Endothelial cell (in vitro differentiated cells): ENCODE measurements around the gene ADAM12. TPM values are rescaled to one million over a fixed set of nuclear protein-coding genes. Genes with fewer than 3 reads are reported as not detected.

Experiments used
- DNase-seq: peaks from one replicate; pipeline ENCODE4 v3.0.0; 2021; ENCODE audit warnings: low spot score
- H3K27ac Mint-ChIP-seq: one replicate; pipeline ENCODE4 v1.8.0; 2021; ENCODE audit warnings: mixed read lengths, inconsistent platforms; ENCODE audit not compliant: unreplicated experiment
- H3K27me3 Mint-ChIP-seq: one replicate; pipeline ENCODE4 v1.8.0; 2021; ENCODE audit warnings: mild to moderate bottlenecking, moderate library complexity, mixed read lengths, inconsistent platforms; ENCODE audit not compliant: unreplicated experiment
- H3K36me3 Mint-ChIP-seq: one replicate; pipeline ENCODE4 v1.8.0; 2021; ENCODE audit warnings: mild to moderate bottlenecking, low read depth, mixed read lengths, inconsistent platforms; ENCODE audit not compliant: unreplicated experiment
- H3K4me1 Mint-ChIP-seq: one replicate; pipeline ENCODE4 v1.8.0; 2021; ENCODE audit warnings: mild to moderate bottlenecking, mixed read lengths, inconsistent platforms; ENCODE audit not compliant: unreplicated experiment
- H3K4me3 Mint-ChIP-seq: one replicate; pipeline ENCODE4 v1.8.0; 2021; ENCODE audit warnings: mild to moderate bottlenecking, mixed read lengths, inconsistent platforms; ENCODE audit not compliant: unreplicated experiment
- H3K9me3 Mint-ChIP-seq: one replicate; pipeline ENCODE4 v1.8.0; 2021; ENCODE audit warnings: mixed read lengths, inconsistent platforms; ENCODE audit not compliant: unreplicated experiment
- total RNA-seq: library from RNA; stranded (reverse); fragmentation: NEBNext Ultra II Directional; extraction: Animal tissue kit (Norgen Biotek cat#: 25700); gene quantifications from one replicate; pipeline ENCODE4 v1.2.1, GENCODE V29; 2021; ENCODE audit not compliant: unreplicated experiment
- TF ChIP-seq, protein P1 (sequence below): fragments of 200-600 bp; sonication (generic); IDR thresholded peaks from one replicate; pipeline ENCODE4 v1.5.0; 2021; ENCODE audit warnings: antibody characterized with exemption; ENCODE audit not compliant: unreplicated experiment

The ADAM12 gene
- total RNA-seq, 1 donor from 2014 or later: 9.0 TPM

DNA sequence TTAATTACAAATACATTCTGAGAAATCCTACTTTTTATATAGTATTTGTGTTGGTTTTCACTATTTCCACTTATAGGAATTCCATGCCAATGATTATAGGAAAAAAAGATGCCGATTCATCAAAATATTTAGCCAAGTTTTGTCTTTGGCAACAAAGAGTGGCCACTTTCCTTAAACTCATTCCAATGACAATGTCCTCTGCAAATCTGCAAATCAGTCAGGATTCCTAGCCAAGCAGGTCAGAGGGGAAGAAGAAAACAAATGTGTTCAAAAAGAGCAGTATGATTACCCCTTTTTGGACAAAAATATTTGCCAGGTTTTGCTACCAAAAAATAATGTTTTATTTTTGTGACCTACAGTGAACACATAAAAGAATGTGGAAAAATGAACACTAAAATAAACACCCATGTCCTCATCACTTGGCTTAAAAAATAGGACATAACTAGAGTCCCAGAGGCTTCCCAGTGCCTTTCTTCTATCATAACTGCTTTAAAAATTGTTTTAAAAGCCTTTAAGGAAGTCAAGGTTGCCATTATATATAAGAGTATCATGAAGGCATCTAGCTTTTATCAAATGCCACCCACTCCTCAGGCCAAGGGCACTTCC lies 125.9 kb downstream of the ADAM12 start:
- Mint-ChIP-seq H3K9me3 (no peaks in the 10 kb centered on the region), H3K4me3 (no peak overlapping the region), H3K27ac (no peak overlapping the region), H3K27me3 (no peaks in the 10 kb centered on the region), H3K4me1 (peaks cover 6% of the 10 kb centered on the region), H3K36me3 (peaks cover 10% of the 10 kb centered on the region)
- DNase-seq: no peak
- TF ChIP-seq, protein P1, sequence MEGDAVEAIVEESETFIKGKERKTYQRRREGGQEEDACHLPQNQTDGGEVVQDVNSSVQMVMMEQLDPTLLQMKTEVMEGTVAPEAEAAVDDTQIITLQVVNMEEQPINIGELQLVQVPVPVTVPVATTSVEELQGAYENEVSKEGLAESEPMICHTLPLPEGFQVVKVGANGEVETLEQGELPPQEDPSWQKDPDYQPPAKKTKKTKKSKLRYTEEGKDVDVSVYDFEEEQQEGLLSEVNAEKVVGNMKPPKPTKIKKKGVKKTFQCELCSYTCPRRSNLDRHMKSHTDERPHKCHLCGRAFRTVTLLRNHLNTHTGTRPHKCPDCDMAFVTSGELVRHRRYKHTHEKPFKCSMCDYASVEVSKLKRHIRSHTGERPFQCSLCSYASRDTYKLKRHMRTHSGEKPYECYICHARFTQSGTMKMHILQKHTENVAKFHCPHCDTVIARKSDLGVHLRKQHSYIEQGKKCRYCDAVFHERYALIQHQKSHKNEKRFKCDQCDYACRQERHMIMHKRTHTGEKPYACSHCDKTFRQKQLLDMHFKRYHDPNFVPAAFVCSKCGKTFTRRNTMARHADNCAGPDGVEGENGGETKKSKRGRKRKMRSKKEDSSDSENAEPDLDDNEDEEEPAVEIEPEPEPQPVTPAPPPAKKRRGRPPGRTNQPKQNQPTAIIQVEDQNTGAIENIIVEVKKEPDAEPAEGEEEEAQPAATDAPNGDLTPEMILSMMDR: no peak

DNA sequence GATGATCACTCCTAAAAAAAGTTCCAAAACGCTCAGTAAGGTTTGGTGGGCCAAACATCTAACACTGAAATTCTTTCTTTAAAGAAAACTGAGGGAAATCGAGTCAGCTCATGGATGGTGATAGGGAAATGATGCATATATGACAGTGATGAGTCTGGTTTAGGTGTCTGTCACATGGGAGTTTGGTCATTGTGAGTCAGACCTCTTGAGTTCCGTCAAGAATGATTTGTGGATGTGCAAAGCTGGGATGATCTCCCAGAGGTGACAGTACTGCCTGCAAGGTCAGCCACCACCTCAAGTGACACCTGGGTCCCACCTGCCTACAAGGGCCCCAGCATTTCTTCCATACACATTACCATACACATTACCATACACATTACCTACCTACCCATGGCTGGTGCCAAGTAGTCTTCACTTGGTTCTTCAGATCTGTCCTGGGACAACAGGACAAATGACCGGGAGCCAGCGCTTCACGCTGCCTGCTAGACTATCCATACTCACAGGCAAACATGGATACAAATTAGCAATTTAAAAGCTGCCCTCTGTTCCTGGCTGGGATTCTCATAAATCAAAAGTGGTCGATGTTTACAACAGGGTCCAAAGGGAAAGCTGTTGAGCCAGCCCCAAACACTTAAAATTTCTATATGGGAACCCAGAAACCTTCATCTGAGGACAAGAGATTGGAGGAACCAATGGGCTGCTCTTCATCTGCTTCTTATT lies 128.4 kb downstream of the ADAM12 start:
- TF ChIP-seq, protein P1: no peak
- H3K27ac Mint-ChIP-seq: no peak overlapping the region
- no peak for DNase-seq
- H3K27me3 Mint-ChIP-seq: peaks cover 2% of the 10 kb centered on the region
- no peaks in the 10 kb centered on the region for H3K9me3 Mint-ChIP-seq
- peaks cover 3% of the 10 kb centered on the region for H3K4me1 Mint-ChIP-seq
- no peak overlapping the region for H3K4me3 Mint-ChIP-seq
- no peaks in the 10 kb centered on the region for H3K36me3 Mint-ChIP-seq

DNA sequence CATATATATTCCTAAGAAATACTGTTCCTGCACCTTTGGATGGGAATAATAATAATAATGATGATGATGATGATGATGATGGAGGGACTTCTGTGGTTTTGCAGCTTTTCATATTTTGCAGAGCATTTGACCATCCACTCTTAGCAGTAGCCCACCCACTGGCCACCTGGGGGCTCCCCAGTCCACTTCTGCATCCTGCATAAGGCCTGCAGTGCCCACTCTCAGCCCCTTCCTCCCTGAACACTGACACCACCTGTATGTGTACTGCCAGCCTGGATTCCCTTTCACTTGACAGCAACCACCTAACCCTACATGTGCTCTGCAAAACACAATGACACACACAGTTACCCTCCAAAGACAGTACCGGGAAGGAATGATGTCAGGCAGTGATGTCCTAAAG lies 131.4 kb downstream of the ADAM12 start:
- Mint-ChIP-seq H3K9me3 (no peaks in the 10 kb centered on the region), H3K36me3 (no peaks in the 10 kb centered on the region), H3K4me1 (peaks cover 3% of the 10 kb centered on the region), H3K27ac (no peak overlapping the region), H3K4me3 (no peak overlapping the region), H3K27me3 (peaks cover 2% of the 10 kb centered on the region)
- TF ChIP-seq, protein P1: no peak
- DNase-seq: peak; percentile 31

DNA sequence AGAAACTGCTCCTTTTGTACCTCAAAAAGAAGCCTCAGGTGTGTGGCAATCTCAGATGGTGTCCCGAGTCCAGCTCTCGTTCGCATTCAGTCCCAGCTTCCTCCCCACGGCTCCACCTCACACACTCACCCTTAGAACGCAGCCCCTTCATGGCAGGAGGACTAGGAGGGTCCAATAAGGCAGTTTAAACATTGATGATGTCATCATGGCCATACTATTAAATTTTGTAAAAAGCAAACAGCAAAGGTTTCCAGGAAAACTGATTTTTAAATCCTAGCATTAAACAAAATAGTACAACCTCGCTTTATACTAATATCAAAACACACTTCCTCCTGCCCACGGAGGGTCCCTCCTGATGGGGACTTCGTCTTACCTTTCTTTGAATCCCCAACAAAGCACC lies 133.0 kb downstream of the ADAM12 start:
- H3K4me1 Mint-ChIP-seq: peaks cover 3% of the 10 kb centered on the region
- peaks cover 2% of the 10 kb centered on the region for H3K27me3 Mint-ChIP-seq
- H3K9me3 Mint-ChIP-seq: no peaks in the 10 kb centered on the region
- H3K27ac Mint-ChIP-seq: no peak overlapping the region
- no peaks in the 10 kb centered on the region for H3K36me3 Mint-ChIP-seq
- H3K4me3 Mint-ChIP-seq: no peak overlapping the region
- no peak for DNase-seq
- TF ChIP-seq, protein P1: no peak

DNA sequence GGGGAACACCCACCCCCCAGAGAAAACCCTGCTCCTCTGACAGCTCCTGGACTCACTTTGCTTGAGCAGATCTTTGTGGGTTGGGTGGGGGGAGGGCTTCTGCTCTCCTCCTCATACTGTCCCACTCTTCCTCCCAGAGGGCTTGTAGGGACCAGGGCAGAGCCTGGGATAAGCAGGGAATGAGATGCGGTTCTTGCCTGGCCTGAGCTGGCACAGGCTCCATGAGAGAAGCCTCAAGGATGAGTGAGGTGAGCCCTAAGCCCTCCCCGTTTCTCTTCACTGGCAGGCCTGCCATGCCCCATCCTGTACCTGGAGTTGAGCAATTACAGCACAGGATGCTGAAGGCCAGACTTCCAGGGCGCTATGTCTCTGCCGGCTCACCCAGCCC lies 134.7 kb downstream of the ADAM12 start:
- no peak for DNase-seq
- H3K27me3 Mint-ChIP-seq: peaks cover 2% of the 10 kb centered on the region
- H3K4me1 Mint-ChIP-seq: peaks cover 3% of the 10 kb centered on the region
- no peaks in the 10 kb centered on the region for H3K9me3 Mint-ChIP-seq
- H3K36me3 Mint-ChIP-seq: no peaks in the 10 kb centered on the region
- H3K4me3 Mint-ChIP-seq: no peak overlapping the region
- no peak overlapping the region for H3K27ac Mint-ChIP-seq
- TF ChIP-seq, protein P1: no peak
